ENCODE measurements around the gene DNAH10.

The DNAH10 gene

GRCh38 chr12:123893276-123893675 is 131.2 kb downstream of the DNAH10 start:
- TF ChIP-seq CTCF (IDR thresholded peaks at IDR 0.05; ENCODE audit: poor library complexity, severe bottlenecking) = no peak
- H3K27me3 ChIP-seq (ENCODE audit: insufficient read depth, poor library complexity, severe bottlenecking) = no peaks in the 10 kb centered on the region
- ATAC-seq (ENCODE audit: low read depth) = no peak

GRCh38 chr12:123894823-123895345 is 132.8 kb downstream of the DNAH10 start:
- no peak overlapping the region for H3K27ac ChIP-seq (ENCODE audit: poor library complexity, severe bottlenecking)
- H3K36me3 ChIP-seq (ENCODE audit: low read depth) = no peaks in the 10 kb centered on the region
- DNase-seq (ENCODE audit: low spot score) (no peak), ATAC-seq (ENCODE audit: low read depth) (no peak)
- TF ChIP-seq CTCF (IDR thresholded peaks at IDR 0.05; ENCODE audit: poor library complexity, severe bottlenecking) = no peak
- H3K4me1 ChIP-seq (ENCODE audit: insufficient read depth, poor library complexity, severe bottlenecking) = no peaks in the 10 kb centered on the region
- no peaks in the 10 kb centered on the region for H3K27me3 ChIP-seq (ENCODE audit: insufficient read depth, poor library complexity, severe bottlenecking)
- no peaks in the 10 kb centered on the region for H3K9me3 ChIP-seq (ENCODE audit: severe bottlenecking)
- H3K4me3 ChIP-seq (ENCODE audit: severe bottlenecking) = no peak overlapping the region

More at GRCh38 chr12:123893276-123893675, 131.2 kb downstream of the DNAH10 start:
- DNase-seq (ENCODE audit: low spot score) = peak; percentile 45
- H3K4me3 ChIP-seq (ENCODE audit: severe bottlenecking) = no peak overlapping the region
- no peaks in the 10 kb centered on the region for H3K36me3 ChIP-seq (ENCODE audit: low read depth)
- no peaks in the 10 kb centered on the region for H3K9me3 ChIP-seq (ENCODE audit: severe bottlenecking)
- no peaks in the 10 kb centered on the region for H3K4me1 ChIP-seq (ENCODE audit: insufficient read depth, poor library complexity, severe bottlenecking)
- H3K27ac ChIP-seq (ENCODE audit: poor library complexity, severe bottlenecking) = no peak overlapping the region

GRCh38 chr12:123895451-123895850 is 133.3 kb downstream of the DNAH10 start:
- TF ChIP-seq CTCF (IDR thresholded peaks at IDR 0.05; ENCODE audit: poor library complexity, severe bottlenecking) = no peak
- ATAC-seq (ENCODE audit: low read depth) = no peak
- DNase-seq (ENCODE audit: low spot score) = peak; percentile 6
- no peaks in the 10 kb centered on the region for H3K9me3 ChIP-seq (ENCODE audit: severe bottlenecking)
- H3K4me3 ChIP-seq (ENCODE audit: severe bottlenecking) = no peak overlapping the region
- no peak overlapping the region for H3K27ac ChIP-seq (ENCODE audit: poor library complexity, severe bottlenecking)
- no peaks in the 10 kb centered on the region for H3K36me3 ChIP-seq (ENCODE audit: low read depth)
- H3K27me3 ChIP-seq (ENCODE audit: insufficient read depth, poor library complexity, severe bottlenecking) = no peaks in the 10 kb centered on the region
- no peaks in the 10 kb centered on the region for H3K4me1 ChIP-seq (ENCODE audit: insufficient read depth, poor library complexity, severe bottlenecking)

GRCh38 chr12:123896767-123897166 is 134.7 kb downstream of the DNAH10 start:
- H3K9me3 ChIP-seq (ENCODE audit: severe bottlenecking) = no peaks in the 10 kb centered on the region
- no peak overlapping the region for H3K4me3 ChIP-seq (ENCODE audit: severe bottlenecking)
- H3K36me3 ChIP-seq (ENCODE audit: low read depth) = no peaks in the 10 kb centered on the region
- ATAC-seq (ENCODE audit: low read depth) (no peak), DNase-seq (ENCODE audit: low spot score) (no peak)
- TF ChIP-seq CTCF (IDR thresholded peaks at IDR 0.05; ENCODE audit: poor library complexity, severe bottlenecking) = no peak
- no peaks in the 10 kb centered on the region for H3K27me3 ChIP-seq (ENCODE audit: insufficient read depth, poor library complexity, severe bottlenecking)
- H3K4me1 ChIP-seq (ENCODE audit: insufficient read depth, poor library complexity, severe bottlenecking) = no peaks in the 10 kb centered on the region
- H3K27ac ChIP-seq (ENCODE audit: poor library complexity, severe bottlenecking) = no peak overlapping the region

- no peak overlapping the region for H3K27ac ChIP-seq (ENCODE audit: poor library complexity, severe bottlenecking)
- H3K36me3 ChIP-seq (ENCODE audit: low read depth) = no peaks in the 10 kb centered on the region
- H3K4me1 ChIP-seq (ENCODE audit: insufficient read depth, poor library complexity, severe bottlenecking) = no peaks in the 10 kb centered on the region
- DNase-seq (ENCODE audit: low spot score) = peak; percentile 54
- H3K27me3 ChIP-seq (ENCODE audit: insufficient read depth, poor library complexity, severe bottlenecking) = no peaks in the 10 kb centered on the region
- no peak overlapping the region for H3K4me3 ChIP-seq (ENCODE audit: severe bottlenecking)
- no peak for TF ChIP-seq CTCF (IDR thresholded peaks at IDR 0.05; ENCODE audit: poor library complexity, severe bottlenecking)
- ATAC-seq (ENCODE audit: low read depth) = peak; percentile 85
- no peaks in the 10 kb centered on the region for H3K9me3 ChIP-seq (ENCODE audit: severe bottlenecking)
Measured at GRCh38 chr12:123897221-123897620, 135.1 kb downstream of the DNAH10 start.
